GM21723 (cell line): Measurements from ENCODE around the gene VPS41.
"Not testable (repeated sequence)": the region's sequence is repeated elsewhere in the genome, so short reads cannot be mapped to it uniquely, and the experiment has no call there.

Source experiments
- ATAC-seq: cut with Tn5 transposase; IDR thresholded peaks from one replicate; pipeline ENCODE4 v1.9.1; 2021; ENCODE audit warnings: mild to moderate bottlenecking, moderate library complexity; ENCODE audit not compliant: unreplicated experiment

VPS41 gene

DNA sequence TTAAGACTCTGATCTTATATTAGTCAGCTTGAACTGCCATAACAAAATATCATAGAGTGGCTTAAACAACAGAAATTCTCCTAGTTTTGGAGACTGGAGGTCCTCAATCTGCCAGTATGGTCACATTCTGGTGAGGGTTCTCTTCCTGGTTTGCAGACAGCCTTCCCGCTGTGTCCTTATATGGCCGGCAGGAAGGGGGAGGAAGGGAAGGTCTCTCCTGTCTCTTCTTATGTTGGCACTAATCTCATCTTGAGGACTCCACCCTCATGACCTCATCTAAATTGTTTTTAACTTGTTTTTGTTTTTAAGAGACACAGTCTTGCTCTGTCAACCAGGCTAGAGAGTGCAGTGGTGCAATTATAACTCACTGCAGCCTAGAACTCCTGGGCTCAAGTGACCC is 53.1 kb downstream of the VPS41 start:
- ATAC-seq = no peak

DNA sequence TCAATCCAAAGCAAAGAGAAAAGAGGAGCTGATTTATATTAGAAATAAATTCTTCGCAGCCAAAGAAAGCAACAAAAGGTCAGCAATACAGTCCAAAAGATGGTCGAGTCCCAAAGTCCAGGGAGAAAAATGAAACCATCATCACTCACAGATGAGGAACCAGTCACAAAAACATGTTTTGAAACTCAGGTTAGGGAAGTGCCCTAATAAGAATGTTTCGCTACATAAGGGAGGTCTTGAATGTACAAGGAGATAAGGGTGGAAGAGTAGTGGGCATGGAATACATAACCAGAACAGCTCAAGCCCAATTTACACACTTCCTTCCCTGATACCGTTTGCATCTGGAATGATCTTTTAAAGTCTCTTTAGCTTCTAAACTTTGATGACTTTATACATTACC is 53.6 kb downstream of the VPS41 start:
- ATAC-seq = peak; percentile 51

DNA sequence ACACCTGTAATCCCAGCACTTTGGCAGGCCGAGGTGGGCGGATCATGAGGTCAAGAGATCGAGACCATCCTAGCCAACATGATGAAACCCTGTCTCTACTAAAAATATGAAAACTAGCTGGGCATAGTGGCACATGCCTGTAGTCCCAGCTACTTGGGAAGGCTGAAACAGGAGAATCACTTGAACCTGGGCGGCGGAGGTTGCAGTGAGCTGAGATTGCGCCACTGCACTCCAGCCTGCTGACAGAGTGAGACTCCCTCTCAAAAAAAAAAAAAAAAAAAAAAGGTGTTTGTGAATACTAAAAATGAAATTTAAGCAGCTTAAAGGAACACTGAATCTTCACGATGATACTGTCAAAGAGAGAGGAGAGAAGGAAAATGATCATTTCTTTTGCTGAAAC is 54.0 kb downstream of the VPS41 start:
- ATAC-seq = not testable (repeated sequence)

DNA sequence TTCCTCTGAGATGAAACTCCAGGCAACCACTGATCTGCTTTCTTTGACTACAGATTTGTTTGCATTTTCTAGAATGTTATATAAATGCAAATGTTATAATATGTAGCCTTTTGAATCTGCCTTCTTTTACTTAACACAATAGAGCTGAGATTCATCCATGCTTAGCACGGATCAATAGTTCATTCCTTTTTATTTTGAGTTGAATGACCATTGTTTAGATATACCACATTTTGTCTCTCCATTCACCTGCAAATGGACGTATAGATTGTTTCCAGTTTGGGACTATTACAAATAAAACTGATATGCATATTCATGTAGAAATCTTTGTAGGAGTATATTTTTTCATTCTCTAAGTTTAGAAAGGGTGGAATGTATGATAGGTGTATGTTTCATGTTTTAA is 57.7 kb downstream of the VPS41 start:
- no peak for ATAC-seq

DNA sequence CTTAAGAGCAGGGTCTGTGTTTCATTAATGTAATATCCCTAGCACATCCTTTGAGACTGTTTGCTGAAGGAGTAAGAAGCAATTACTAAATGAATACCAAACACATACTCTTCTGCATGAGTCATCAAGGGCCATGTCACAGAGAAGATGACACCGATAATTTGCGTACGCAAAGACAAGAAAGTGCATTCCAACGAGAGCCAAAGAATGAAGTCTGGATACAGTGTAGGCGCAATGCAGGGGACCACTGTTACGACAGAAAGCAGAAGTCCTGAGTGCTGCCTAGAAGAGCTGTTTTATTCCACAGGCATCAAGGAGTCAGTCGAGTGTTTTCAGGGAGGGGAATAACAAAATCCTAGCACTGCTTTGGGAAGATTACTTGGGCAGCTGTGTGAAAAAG is 62.7 kb downstream of the VPS41 start:
- ATAC-seq = no peak

DNA sequence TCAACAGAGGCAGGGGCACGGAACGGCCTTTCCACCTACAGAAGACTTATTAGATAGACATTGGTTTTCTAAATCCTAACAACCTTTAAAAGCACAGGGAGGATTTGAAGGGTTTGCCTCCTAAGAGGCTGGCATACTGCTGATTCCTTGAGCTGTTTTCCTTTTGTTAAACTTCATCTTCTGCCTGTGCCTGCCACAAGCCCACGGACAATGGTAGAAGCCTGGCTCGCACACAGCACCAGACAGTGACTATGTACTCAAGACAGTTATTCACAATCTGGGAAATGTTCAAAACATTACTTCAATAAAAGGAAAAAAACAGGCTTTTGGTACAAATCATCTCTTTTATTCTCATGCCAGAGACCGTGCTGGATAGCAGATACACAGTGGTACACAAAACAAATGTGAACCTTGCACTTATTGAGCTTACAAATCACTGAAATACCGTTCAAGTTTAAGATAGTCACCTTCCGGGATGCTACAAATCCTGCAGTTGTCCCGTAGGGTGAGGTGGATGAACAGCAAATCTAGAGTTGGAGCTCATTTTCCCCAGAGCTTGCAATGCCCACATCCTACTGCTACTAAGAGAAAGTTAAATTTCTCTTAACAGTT is 63.9 kb downstream of the VPS41 start:
- ATAC-seq = no peak

DNA sequence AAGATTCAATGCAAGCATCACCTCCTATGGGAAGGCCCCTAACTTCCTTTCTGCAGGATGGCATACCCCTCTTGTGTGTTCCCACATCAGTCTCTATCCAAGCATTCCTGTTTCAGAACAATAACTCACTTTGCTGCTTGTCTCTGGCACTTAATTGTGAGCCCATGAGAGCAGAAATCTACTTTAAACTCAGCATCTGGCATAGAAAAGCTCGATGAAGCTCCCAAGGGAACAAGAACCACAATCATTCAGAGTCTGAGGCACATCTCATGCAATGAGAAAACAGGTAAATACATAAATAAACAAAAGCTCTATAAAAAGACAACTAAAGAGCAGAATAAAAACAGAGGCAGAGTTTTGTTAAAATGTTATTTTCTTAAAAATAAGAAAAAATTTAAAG is 66.2 kb downstream of the VPS41 start:
- no peak for ATAC-seq

DNA sequence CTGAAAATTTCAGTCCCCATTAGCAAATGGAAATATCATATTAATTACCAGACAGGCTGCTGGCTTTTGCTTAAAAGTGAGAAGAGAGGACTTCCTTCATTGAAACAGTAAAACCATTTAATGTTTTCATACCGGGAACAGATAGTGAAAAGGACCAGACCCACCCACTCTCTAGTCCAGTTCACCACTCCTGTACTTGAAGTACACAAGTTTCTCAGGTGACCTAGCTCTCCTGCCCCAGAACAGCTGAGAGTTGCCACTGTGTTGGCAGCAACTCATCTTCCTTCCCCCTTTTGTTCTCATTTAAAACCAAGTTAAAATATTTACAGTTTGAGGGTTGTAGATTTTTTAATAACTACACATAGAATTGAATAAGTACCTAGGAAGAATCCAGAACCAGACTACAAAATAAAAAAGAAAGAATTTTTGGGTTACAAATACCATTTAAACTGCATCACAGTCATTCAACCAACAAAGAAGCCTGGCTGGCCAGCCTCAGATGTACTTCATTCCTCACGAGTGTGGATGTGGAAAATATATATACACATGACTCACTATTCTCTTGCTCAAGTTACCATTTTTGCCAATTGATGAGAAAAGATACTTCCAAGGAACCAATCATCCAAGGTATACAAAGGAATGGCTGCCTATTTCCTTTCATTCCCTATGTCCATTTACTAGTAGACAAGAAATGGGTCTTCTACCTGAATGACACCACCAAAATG is 68.1 kb downstream of the VPS41 start:
- ATAC-seq = no peak

DNA sequence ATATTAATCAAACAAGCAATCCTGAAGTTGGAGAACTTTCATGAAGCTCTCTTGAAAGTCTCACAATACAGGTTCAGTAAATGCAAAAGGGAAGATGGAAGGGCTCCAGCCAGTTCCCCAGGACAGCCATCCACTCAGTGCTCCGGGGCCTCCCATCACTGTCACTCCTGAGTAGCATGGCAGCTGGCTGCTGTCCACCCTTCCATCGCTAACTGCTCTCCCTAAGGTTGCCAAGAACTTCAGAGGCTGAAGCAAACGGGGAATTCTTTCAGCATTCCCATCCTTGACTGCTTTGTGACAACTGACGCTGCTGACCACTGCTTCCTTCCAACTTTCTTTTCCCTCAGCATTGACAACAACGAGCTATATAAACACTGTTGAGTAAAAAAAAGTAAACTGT is 69.1 kb downstream of the VPS41 start:
- ATAC-seq = no peak

DNA sequence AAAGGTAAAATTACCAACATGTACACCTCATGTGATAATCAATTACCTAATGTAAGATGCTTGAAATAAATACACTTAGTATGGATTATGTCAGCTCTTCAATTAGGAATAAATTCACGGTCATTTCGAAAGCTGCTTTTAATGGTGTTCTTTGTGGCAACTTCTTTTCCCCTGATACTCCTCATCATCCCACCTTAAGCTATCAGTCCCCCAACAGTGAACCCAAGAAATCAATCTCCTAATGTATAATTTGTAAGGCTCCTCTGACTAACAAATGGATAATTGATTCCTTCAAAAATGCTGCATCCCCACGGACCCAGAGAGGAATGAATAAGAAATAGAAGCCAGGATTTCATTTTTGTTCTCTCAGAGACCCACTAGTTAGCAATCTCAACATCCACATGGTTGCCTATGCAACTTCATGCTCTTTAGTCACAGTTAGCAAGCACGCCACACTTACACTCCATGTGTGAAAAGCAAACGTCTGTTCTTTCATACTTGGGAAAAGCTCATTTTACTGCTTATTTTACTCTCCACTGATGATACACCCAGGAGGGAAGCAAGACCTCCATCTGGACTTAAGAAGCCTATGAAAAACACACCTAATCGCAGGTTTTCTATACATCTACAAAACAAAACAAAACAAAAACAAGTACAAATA is 70.1 kb downstream of the VPS41 start:
- no peak for ATAC-seq

DNA sequence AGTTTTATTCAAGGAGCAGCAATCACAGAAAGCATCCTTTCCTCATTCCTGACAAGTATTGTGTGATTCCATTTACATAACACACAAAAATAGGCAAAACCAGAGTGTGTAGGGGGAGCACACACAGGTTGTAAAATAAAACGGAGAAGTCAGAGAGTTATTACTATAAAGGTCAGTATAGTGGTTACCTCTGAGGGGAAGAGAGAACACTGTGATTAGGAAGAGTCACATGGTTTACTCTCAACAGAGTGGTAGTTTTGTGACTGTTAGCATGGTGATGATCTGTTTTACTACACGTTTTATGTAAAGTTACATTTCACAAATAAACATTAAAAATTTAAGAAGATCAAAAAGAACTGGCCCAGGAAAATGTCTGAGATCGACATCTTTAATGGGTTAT is 74.6 kb downstream of the VPS41 start:
- ATAC-seq = no peak

DNA sequence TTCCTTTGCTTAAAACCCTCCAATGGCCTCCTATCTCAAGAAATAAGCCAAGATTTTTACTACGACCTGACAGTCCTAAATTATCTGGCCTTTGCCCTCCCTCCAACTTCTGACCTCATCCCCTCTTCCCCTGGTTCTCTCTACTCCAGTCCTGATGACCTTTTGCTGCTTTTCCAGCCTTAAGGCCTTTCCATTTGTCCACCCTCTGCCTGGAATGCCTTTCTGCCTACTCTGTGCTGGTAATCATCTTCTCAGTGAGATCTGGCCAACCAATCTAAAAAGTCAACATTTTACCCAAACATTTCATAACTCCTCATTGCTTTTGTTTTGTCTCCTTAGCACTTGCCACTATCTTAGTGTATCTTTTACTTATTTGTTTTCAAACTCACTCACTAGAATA is 75.7 kb downstream of the VPS41 start:
- ATAC-seq = no peak

DNA sequence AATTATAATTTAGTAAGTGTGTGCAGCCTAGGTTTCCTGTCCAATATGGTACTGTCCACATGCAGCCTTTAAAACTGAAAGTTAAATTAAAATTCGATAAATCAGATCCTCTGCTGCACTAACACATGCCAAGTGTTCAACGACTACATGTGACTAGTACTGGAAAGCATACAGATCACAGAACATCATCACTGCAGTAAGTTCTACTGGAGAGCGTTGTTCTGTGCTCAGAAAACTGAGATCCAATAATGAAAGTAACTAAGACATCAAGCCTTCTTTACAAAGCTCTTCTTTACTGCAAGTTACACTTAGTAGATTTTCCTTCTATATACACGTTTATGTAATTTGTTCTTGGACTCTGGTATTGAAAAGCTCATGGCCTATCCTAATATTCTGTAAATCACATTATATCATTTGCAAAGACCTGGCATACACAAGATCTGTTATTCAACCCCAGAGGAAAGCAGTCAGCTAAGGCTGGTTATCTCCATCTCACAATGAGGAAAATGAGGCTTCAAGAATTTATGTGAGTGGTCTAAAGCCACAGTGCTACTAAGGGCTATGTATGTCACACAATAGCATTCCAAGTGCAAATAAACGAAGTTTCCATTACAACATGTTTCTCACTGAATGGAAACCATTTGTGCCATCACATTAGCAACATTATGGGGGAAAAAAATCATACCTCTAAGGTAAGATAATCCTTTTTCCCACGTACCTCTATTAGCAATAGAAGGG is 77.6 kb downstream of the VPS41 start:
- ATAC-seq = no peak

DNA sequence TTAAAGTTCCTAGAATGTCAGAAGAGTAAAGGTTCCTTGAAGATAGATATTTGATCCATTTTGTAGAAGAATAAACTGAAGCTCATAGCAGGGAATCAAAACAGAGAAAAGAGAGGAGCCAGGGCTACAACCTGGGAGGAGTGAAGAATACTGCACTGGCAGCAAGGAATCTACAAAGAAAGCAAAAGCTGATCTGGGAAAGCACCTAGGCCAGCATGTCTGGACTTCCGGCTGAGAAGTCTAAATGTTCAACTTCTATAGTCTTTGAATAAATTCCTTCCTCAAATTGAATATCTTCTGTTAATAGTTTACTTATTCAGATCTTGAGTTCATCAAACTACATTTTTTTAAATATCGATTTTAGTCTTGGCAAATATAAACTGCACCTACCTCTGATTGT is 78.2 kb downstream of the VPS41 start:
- ATAC-seq = no peak

DNA sequence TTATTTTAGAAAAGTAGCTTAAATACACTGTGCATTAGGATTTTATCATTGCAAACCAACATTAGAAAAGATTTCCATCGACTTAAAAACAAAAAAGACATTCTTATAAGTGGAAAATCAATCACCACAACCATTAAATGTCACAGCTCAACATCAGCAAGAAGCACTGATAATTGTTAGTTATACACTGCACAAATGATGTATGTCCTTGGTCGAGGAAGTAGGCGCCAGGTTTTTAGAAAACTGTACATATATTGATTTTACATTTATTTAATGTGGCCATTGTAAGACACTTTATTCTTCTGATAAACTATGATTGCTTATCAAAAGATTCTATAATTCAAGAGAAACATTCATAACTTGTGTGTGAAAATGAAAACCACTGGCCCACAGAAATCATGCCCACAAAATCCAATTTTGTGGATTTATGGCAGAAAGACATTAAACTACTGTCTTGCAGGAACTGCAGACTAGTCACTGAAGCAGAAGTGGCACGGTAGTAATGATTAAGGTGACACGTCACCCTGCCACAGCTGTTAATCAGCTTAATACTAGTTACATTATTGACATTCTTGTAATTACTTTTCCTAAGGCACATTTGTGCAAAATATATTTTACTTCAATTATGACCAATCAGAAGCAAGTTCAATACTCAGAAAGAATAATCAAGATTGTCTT is 79.4 kb downstream of the VPS41 start:
- no peak for ATAC-seq

DNA sequence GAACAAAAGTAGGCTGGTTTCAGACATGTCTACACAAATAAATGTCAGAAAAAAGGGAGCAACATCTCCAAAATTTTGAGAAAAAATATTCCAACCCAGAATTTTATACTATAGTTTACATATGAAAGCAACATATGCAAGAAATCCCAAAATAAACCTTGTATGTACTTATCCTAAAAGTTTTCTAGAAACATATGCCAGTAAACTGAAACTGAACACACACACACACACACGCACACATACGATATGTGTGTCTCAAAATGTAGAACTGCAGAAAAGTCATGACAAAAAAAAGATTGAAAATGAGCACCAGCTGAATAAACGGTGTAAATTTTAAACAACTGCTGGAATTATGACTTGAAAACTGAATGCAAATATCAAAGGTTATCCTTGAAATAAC is 81.0 kb downstream of the VPS41 start:
- ATAC-seq = no peak

DNA sequence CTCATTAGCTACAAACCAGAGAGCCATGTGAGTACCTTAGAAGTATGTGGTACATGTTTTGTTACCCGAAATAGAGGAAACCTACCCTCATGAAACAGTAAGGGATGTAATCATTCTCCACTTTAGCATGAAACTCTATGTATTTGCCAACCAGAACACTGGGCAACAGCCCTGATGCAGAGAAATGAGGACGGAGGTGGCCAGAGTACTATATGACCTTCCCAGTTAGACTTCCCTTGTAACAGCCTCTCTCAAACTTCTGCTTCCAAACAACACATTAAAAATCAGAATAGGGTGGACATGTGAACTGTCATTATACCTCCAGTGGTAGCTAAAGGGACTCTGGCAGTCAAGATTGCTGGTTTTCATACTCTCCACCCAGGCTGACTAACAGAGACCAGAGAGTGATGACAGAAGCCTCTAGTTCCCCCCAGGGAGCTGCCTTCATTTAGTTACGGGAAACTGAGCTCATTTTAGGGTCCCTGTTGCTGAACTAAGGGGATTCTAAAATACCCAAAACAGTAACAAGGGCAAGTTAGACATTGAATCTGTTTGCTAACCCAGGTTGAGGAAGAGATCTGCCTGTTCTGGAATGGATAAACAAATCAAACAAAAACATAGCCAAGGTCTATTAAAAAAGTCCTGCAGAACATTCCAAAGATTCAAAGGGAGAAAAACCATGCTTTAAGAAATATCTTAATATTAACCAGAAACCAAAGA is 83.1 kb downstream of the VPS41 start:
- no peak for ATAC-seq

DNA sequence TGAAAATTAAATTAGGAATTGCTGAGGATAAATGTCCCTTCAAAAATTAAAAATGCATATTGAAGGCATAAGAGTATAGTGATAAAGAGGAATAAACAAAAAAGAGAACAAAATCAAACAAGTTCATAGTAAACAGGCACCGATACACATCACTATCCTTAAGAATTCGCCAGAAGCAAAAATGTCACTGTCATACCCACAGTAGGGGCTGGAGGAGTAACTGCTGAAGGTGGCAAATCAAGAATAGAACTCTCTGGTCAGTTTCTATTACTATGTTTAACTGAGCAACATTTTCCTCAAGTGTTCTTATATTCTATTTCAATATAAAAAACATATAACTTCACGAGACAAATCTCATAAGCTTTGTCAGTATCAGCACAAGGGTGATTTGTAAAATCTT is 84.0 kb downstream of the VPS41 start:
- no peak for ATAC-seq

DNA sequence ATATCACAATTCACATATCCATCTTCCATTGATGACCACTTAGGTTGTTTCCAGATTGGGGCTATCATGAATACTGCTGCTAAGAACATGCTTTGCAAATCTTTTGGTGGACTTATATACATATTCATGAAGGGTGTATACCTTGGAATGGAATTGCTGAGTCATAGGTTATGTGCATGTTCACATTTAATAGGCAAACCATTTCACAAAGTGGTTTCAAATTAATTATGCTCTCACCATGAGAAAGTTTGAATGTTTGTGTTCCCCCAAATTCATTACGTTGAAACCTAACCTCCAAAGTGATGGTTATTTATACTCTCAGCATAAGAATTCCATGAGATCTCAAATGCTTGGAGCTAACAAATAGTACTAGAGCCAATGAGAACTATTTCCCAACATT is 86.4 kb downstream of the VPS41 start:
- ATAC-seq = no peak

DNA sequence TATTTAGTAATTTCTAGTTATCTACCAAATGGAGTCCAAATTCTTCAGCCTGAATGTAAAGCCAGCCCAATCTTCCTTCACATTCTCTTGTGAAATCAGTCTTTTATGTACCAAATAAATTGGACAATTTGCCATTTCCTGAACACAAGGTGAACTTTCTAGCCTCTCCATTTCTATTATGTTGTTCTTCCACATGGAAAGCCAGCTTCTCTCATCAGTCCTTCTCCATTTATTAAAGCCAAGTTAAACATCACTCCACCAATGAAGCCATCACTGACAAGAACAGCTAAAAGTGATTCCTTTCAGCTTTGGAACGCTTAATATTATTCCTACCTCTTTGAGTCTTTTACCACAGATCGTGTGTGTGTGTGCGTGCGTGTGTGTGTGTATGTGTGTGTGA is 88.4 kb downstream of the VPS41 start:
- no peak for ATAC-seq

DNA sequence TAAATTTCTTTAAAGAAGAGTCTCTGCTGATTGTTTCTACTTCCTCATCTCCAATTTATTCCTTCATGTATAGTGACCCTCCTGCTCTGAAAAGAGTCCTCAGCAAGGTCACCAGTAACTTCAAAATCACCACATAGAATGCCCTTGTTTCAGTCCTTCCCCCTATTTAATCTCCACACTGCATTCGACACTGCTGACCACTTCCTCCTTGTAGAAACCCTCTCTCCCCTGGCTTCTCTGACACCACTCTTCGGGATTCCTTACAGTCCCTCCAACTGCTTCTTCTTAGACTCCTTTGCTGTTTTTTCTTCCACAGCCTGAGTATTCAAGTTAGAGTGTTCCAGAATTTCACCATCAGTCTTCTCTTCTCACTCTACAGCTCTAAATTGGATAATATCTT is 89.5 kb downstream of the VPS41 start:
- no peak for ATAC-seq
